Measurements from ENCODE around the gene KBTBD13.

DNA sequence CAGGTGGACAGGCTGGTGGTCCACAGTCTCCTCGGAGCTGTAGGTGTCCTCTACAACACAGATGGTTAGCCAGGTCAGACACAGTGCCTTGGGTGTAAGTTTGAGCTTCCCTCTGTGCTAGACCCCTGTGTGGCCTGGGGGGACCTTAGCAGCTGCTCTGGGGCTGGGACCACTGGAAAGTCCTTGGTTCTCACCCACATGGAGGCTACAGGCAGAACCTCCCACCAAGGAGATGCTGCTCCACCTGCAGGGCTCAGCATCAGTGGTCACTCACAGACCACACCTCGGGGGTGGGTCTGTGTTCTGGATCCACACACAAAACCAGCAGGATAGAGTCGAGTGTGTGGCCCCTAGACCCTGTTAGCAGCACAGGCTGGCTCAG, 17.2 kb upstream of the KBTBD13 start:
- no peak for TF ChIP-seq POLR2A (IDR thresholded peaks at IDR 0.05; ENCODE audit: low read depth, low read length)
- TF ChIP-seq POLR2AphosphoS5 (IDR thresholded peaks at IDR 0.05; ENCODE audit: low read depth, low read length), result no peak
- no peak for TF ChIP-seq TAF1 (IDR thresholded peaks at IDR 0.05; ENCODE audit: low read depth, low read length)
- TF ChIP-seq SPI1 (IDR thresholded peaks at IDR 0.05; ENCODE audit: low read depth, low read length), result no peak
- TF ChIP-seq POU2F2 (IDR thresholded peaks at IDR 0.05; ENCODE audit: low read depth, low read length), result no peak

All from GM12891 (cell line).